ENCODE data around the gene RTBDN.
A peak's percentile ranks its signal among the peaks of the same experiment; 100 is the strongest.
"Not testable (repeated sequence)": the region's sequence is repeated elsewhere in the genome, so short reads cannot be mapped to it uniquely, and the experiment has no call there.

Gene RTBDN

DNA sequence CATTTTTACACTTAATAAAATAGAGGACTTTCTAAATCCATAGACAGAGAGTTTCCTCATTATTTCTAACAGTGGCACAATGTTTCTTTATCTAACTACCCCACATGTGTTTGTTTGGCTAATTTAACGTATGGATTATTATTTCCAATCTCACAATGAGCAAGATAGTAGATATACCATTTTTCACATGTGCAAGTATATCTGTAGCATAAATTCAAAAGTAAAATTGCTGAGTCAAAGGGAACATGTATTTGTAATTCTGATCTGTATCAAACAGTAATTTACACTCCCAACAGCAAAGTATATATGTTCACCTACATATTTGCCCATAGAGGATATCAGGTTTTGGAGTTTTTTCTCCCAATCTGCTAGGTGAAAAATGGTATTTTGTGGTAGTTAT, 22.3 kb upstream of the RTBDN start:
- DNase-seq: no peak

DNA sequence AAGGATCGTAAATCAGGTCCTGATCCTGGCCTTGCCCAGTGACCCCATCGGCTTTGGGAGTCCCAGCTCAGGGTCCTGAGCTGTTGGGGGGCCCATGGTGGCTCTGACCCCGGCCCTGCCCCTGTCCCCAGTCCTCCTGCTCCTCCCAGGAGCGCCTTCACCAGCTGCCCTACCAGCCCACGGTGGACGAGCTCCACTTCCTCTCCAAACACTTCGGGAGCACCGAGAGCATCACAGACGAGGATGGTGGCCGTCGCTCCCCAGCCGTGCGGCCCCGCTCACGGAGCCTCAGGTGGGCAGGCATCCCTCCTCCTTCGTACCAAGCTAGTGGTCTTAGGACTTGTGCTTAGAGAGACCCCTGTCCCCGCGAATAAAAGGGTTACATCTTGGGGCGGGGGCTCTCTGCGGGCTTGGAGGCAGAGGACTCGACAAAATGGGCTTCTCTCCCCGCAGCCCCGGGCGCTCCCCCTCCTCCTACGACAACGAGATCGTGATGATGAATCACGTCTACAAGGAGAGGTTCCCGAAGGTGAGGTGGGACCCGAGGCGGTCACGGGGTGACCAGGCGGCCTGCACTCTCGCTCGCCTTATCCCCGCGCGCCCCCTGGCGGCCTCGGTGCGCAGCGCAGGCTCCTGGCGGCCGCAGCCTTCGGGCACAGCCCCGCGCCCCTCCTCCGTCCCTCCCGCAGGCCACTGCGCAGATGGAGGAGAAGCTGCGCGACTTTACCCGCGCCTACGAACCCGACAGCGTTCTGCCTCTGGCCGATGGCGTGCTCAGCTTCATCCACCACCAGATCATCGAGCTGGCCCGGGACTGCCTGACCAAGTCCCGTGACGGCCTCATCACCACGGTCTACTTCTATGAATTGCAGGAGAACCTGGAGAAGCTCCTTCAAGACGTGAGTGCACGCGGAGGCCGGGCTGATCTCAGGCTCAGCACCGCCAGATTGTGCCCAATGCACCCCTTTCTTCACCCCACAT, 13.1 kb upstream of the RTBDN start:
- peak; percentile 72 for DNase-seq

DNA sequence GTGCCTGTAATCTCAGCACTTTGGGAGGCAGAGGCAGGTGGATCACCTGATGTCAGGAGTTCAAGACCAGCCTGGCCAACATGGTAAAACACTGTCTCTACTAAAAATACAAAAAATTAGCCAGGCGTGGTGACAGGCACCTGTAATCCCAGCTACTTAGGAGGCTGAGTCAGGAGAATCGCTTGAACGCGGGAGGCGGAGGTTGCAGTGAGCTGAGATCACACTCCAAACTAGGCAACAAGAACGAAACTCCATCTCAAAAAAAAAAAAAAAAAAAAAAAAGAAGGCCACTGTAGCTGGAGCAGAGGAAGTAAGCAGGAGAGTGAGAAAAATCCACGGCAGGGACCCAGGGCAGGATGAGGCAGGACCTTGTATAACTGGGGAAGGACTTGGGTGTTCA, 12.2 kb upstream of the RTBDN start:
- not testable (repeated sequence) for DNase-seq

DNA sequence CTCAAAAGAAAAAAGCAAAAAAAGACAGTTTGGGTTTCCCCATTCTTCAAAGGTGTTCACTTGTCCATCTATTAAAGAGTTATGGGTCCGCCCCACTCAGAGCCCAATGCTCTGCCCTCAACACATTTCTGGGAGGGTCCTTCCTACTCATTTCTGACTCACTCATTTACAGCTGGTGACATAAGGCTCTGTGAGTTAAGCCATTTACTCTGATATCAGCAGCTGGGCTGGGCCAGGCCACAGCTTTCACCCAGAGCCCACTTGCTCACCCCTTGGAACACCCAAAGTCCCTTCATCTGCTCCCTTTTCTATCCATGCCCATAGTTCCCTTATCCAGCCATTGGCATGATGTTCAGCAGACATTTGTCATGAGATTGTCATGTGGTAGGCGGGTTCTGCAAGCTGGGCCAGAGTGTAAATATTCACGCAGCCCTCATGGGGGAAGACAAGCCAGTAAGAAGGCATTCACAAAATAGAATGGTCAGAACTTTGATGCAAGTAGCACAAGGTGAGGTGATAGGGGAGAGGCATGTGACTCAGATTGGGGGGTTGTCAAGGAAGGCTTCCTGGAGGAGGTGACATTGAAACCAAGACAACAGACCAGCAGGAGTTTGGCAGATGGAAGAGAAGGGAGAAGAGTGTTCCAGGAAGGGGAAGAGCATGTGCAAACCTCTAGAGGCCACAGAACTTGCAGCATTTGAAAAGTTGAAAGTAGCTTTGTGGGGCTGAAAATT, 9.8 kb upstream of the RTBDN start:
- peak; percentile 47 for DNase-seq

DNA sequence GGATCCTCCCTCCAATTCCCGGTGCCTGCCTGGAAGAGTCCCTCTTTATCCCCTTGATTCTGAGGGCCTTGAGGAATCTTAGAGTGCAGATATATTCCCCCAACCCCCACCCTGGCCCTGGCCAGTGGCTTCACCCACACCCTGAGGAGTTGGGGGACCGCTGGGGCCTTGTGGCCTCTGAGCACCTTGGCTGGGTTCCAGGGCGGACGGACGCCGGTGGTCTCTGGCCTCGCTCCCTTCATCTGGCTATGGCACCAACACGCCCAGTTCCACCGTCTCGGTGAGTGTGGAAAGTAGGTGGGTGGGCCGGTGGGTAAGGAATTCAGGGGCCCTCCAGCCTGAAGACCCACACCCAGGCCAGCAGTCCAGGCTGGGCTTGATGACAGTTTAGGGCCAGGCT, 8.9 kb upstream of the RTBDN start:
- DNase-seq: no peak

DNA sequence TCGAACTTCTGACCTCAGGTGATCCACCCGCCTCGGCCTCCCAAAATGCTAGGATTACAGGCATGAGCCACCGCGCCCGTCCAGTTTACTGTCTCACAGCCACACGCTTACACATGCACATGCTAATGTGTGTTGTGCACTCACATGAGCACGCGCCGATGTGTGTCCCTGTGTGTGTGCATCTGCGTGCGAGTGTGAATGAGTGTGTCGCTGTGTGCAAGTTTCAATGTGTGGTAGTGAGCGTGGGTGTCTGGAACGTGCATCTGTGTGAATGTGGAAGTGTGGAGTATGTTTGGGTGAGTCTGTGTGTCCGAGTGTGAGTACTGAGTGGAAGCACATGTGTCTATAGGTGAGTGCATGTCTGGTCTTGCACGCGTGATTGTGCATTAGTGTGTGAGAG, 8.1 kb upstream of the RTBDN start:
- no peak for DNase-seq

DNA sequence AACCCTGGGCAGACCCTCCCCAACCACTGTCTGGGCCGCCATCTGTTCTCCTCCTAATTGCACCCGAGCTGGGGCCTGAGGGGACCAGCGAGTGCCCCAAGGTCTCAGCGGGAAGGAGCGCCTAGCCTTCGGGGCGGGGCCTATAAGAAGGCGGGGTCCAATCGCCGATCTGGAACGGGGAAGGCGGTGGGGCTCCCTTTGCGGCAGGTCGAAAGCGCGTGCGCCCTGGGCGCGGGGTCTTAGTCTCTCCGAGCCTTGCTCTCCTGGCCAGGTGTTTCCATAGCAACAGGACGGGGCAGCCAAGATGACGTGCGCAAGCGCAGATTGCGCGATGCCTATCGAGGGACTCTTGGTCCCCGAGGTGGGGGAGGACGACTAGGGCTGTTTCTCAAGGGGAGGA, 6.7 kb upstream of the RTBDN start:
- no peak for DNase-seq

DNA sequence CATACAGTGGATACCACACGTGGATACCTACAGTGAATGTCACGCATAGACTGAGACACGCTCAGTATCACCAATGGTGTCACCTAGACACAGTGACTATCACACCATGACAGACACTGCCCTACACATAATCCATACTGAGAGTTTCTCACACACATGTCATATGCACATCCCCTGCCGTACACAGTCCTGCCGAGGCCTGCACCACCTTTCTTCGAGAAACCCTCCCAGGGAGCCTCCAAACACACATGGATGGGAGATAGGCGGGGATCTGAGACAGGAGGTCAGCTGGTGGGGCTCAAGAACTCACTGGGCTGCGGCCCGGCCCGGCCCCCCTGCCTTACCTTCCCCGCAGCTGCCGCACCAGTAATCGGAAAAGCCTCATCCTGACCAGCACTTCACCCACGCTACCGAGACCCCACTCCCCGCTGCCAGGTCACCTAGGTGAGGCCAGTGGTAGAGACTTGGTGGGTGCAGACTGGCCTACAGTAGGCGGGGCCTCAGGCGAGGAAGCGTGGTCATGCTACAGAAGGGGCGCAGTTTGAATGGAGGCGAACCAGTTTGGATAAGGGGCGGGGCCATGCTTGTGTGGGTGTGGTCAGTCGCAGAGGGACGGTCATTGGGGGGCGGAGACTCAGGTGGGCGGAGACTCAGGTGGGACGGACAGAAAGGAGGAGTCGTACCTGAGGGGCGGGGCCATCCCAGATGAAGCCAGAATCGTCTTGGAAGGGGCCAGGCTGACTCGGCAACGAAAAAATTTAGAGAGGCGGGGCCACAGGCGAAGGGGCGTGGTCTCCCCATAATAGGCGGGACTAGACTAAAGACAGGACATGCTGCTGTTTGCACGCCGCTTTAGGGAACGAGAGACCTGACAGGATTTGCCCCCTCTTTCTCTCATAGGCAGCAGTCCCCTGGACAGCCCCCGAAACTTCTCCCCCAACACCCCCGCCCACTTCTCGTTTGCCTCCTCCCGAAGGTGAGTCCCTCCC, 6.0 kb upstream of the RTBDN start:
- DNase-seq: peak; percentile 63

DNA sequence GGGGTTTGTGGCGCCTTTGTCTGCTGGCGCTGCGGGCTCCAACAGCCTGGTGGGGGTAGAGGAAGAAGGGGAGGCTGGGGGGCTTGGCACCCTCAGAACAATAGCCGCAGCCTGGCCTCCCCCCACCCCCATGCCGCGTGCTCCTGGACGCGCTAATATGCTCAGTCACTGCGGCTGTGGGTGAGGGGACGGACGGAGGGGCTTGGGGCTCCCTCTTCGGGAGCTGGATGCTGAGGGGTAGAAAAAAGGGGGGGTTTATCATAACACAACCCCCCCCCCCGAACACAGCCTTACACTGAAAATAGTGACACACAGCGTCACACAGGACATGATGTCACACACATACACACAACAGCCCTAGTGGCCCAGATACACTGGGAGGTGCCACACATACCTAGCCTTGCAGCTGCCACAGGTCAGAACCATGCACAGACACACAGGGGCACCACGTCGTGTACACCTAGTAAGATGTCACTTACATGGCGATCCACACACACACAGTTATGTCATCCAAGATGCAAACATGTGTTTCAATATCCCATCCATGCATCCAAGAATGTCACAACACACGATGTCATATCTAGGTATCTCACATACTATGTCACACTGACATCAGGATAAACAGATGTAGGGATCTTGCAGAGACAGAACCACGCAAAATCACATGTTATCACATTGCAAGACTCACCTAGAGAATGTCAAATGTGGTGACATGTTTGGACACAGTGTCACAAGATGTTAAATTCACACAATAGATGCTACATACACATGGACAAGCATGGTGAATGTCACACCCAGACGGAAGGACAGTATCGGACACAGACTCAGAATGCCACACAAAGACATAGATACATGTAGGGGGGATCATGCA, 4.7 kb upstream of the RTBDN start:
- DNase-seq: no peak

DNA sequence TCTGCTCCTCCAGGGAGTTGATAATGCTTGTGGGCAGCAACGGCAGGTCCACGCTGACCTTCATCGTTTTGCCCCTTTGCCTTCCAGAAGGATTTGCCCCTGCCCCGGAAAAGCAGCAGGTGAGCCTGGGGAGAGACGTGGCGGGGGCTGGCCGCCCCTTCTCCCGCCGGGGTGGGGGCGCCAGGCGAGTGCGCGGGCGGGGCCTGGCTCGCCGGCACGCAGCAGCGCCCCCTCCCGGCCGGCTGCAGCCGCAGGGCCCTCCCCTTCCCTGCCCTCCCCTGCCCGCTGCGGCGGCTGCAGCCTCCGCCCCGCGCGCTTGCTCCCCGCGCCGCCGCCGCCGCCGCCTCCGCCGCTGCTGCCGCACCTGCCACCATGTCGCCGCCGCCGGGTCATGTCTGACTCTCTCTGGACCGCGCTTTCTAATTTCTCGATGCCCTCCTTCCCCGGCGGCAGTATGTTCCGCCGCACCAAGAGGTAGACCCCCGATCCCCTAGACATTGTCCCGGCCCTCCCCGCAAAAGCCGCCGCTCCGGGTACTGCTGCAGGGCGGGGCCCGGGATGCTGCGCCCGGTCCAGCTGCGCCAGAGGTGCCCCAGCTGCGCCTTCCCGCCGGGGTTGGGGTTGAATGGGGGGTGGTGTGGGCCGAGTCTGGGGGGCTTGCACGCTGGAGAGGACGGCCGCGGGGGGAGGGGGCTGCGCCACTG, 4.0 kb upstream of the RTBDN start, which contains the start of gene MAST1:
TSS of gene MAST1 (plus strand) at position 334 of the 704 bp plus-strand sequence. CDS start at position 392, 58 bp downstream.
- peak; percentile 49 for DNase-seq

DNA sequence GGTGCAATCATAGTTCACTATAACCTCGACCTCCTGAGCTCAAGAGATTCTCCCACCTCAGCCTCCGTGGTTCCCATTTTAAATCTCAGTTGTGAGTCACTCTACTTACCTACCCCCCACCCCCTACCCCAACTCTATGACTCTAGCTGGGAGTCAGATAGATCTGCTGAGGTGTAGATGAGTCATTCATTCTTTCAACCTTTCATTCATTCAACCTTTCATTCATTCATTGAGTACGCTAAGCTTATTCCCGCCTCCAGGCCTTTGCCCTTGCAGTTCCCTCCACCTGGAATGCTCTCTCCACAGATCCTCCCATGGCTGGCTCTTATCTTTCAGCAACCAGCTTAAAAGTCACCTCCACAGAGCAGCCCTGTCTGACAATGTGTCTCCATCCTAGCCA, 2.8 kb upstream of the RTBDN start:
- DNase-seq: no peak

DNA sequence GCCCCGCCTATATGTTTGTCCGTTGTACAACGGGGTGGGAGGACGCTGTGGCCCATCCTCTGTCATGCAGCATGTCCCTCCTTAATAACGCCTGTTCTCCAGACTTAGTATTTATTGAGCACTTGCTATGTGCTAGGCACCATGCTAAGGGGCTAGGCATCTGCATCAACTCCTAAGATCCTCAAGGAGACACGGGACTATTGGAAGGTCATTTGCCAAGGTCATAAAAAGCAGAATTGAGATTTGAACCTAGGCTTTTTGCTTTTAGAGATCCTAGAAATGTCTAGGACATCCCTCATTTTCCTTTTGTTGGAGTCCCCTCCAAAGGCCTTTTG, 2.1 kb upstream of the RTBDN start:
- no peak for DNase-seq

DNA sequence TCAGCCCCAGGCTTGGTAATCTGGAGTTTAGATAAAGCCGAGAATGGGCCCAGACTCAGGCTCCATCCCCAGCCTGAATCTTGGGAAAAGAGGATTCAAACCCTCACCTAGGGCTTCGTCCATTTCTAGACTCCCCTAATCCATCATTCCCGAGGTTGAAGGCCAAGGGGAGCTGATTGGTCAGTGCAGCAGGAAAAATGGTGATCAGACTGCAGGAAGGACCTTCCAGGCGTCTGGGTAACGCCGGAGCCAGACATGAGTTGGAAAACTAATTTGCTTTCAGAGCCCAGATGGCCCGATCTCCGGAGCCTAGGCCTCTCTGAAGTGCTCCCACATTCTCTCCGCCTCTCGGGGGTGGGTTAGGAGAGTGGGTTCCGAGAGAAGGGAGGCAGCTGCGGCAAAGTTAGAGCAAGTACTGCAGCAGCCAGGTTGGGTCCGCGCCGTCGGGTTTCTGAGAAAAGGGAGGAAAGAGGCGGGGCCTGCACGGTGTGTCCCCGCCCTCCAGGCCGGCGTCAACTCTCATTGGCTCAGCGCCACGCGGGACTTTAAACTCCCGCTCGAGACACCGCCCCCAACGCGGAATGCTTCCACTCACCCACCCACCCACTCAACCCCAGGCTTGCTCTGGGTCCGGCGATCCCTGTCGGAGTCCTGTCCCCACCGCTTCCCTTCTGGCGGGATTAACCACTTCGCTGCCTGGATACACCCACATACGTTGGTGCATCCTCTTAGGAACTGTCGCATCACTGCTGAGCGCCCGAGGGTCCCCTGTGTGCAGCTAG, 788 bp upstream of the RTBDN start:
- DNase-seq: no peak

DNA sequence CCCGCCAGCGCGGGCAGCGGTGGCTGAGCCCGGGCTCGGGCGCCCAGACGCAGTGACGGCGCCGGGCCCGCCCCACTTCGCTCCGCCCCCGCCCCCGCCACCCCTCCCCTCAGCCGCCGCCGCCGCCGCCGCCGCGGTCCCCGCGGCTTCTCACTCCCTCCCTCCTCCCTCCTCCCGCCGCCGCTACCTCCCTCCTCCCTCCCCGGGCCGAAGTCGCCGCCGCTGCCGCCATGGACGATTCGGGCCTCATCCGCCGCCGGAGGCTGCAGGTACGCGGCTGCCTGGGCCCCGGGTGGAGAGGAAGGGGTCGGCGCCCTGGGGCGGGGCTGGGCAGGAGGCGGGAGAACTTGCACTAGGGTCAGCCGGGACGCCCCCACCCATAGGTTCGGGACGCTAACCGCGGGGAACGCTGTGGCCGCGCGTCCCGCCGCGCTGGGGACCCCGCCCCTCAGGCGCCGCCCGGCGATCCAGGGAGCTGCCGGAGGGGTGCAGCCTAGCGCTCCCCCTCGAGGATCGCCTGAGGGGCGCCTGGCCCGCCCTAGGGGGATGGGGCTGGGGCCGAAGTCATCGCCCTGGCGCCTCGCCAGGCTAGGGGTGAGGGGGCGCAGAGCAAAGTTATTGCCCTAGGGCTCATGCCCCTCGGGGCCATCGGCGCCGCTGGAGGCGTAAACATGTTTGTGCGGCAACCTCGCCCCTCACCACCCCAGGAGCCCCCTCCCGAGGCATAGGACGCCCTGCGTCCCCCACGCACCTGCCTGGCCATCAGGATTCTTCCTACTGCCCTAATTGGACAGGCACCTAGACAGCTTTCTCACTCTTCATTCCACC, 427 bp downstream of the RTBDN start:
- DNase-seq: peak; percentile 9

DNA sequence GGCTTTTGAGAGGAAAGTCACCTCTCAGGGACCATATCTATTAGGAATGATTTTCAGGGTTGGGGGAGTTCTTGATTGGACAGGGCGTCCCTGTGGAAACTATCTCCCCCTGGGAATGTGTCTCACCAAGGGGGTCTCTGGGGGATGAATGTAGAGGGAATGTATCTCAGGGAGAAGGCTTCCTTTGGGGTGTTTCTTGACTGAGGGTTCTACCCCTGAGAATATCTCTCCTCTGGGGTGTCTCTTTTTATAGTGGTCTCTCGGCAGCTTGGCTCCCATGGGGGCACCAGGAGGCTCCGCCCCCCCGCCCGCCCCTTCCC, 1.0 kb downstream of the RTBDN start:
- no peak for DNase-seq

DNA sequence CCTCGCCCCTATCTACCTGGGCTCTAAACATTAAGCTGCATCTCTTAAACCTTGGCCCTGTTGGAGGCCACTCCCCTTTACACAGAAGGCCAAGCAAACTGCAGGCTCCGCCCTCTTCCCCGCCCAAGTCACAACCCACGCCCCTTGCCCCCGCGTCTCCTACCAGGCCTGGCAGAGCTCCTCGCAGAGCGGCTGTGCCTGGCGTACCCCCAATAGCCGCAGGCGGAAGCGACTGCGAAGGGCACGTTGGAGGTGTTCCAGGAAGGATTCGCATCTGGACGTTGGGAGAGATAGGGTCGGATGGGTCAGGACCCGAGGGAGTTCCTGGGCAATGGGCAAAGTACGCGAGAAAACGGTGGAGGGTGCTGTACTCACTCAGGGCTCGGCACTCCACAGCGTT, 5.9 kb downstream of the RTBDN start:
- no peak for DNase-seq

DNA sequence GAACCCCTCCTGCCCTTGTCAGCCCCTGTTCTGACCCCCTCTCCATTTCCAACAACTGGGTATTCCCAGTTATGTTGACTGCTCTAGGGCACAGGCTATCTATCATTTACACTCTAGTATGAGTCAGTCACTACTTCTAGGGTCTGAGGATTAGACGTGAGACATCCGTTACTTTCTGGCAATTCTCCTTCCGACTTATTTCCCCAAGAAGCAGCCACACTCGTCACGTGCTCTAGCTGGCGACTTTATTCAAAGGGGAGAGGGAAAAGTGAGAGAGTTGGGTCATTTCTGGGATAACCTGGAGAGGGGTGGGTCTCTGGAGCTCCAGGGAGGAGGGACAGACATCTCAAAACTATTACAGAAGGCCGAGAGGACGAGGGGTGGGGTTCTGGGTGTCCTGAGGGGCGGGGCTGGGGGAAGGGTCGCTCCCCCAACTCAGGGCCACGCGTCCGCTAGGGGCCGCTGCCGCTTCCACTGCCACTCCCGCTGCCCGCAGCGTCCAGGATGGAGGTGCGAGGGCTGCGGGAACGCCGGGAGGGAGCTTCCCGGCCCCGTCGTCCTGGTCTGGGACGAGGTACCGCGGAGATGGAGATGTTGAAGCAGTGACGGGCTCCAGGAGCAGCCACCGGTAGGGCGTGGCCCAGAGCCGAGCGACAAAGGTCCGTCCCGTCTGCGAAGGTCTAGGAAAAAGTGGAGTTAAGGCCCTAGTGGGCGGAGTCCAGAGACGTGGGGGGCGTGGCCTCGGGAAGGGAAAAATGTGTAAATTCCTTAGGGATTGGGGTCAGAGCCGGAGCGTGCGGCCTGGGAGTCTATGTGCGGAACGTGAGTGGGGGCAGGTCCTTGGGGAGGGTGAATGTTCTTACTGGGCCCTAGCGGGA, 8.9 kb downstream of the RTBDN start:
- no peak for DNase-seq

DNA sequence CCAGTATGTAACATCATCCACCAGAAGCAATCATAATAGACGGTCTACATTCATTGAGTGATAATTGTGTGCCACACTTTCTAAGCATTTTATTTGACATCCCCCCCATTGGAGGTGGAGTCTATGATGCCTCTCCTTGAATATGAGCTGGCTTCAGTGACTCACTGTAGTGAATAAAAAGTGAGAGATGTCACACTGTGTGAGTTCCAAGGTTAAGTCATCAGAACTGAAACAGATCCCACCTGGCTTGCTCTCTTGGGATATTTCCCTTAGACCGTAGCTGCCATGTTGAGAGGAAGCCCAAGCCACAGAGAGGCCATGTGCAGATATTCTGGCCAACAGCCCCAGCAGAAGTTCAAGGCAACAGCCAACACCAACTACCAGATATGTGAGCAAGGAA, 12.6 kb downstream of the RTBDN start:
- no peak for DNase-seq

DNA sequence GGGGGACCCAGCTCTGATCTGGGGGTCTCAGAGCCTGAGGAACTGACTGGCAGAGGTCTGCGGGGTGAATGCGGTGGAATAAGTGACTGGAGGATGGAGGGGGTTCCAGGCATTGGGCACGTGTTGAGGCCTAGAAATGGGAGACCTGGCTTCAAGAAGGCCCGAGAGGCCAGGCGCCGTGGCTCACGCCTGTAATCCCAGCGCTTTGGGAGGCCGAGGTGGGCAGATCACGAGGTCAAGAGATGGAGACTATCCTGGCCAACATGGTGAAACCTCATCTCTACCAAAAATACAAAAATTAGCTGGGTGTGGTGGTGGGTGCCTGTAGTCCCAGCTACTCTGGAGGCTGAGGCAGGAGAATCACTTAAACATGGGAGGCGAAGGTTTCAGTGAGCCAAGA, 16.6 kb downstream of the RTBDN start:
- not testable (repeated sequence) for DNase-seq
